ENCODE results near the gene XRCC4. TPM values are rescaled to one million over a fixed set of nuclear protein-coding genes. Genes with fewer than 3 reads are reported as not detected.
"Not testable (repeated sequence)": the region's sequence is repeated elsewhere in the genome, so short reads cannot be mapped to it uniquely, and the experiment has no call there.

The XRCC4 gene
- total RNA-seq, 1 donor, result 5.0 TPM

GRCh38 chr5:83341815-83342334 is 264.5 kb downstream of the XRCC4 start:
- H3K27me3 ChIP-seq (ENCODE audit: insufficient read depth, low read length), result no peaks in the 10 kb centered on the region
- peaks cover 7% of the 10 kb centered on the region for H3K9me3 ChIP-seq (ENCODE audit: low read depth, low read length)
- H3K4me3 ChIP-seq (ENCODE audit: low read length), result no peak overlapping the region
- peaks cover 15% of the 10 kb centered on the region for H3K4me1 ChIP-seq (ENCODE audit: insufficient read depth, low read length)

GRCh38 chr5:83342465-83342864 is 265.1 kb downstream of the XRCC4 start:
- peaks cover 12% of the 10 kb centered on the region for H3K9me3 ChIP-seq (ENCODE audit: low read depth, low read length)

GRCh38 chr5:83343299-83343698 is 266.0 kb downstream of the XRCC4 start:
- Histone ChIP-seq H3K27me3 (ENCODE audit: insufficient read depth, low read length) (no peaks in the 10 kb centered on the region), H3K4me1 (ENCODE audit: insufficient read depth, low read length) (peaks cover 15% of the 10 kb centered on the region), H3K9me3 (ENCODE audit: low read depth, low read length) (peaks cover 21% of the 10 kb centered on the region), H3K4me3 (ENCODE audit: low read length) (no peak overlapping the region)

More at GRCh38 chr5:83342465-83342864, 265.1 kb downstream of the XRCC4 start:
- Histone ChIP-seq H3K4me3 (ENCODE audit: low read length) (no peak overlapping the region), H3K4me1 (ENCODE audit: insufficient read depth, low read length) (peaks cover 15% of the 10 kb centered on the region), H3K27me3 (ENCODE audit: insufficient read depth, low read length) (no peaks in the 10 kb centered on the region)

- no peak overlapping the region for H3K4me3 ChIP-seq (ENCODE audit: low read length)
- no peaks in the 10 kb centered on the region for H3K27me3 ChIP-seq (ENCODE audit: insufficient read depth, low read length)
Measured at GRCh38 chr5:83345423-83345822, 268.1 kb downstream of the XRCC4 start.

GRCh38 chr5:83348281-83348780 is 271.0 kb downstream of the XRCC4 start:
- H3K4me1 ChIP-seq (ENCODE audit: insufficient read depth, low read length), result no peaks in the 10 kb centered on the region
- no peak overlapping the region for H3K4me3 ChIP-seq (ENCODE audit: low read length)
- no peaks in the 10 kb centered on the region for H3K27me3 ChIP-seq (ENCODE audit: insufficient read depth, low read length)
- peaks cover 37% of the 10 kb centered on the region for H3K9me3 ChIP-seq (ENCODE audit: low read depth, low read length)

More at GRCh38 chr5:83345423-83345822, 268.1 kb downstream of the XRCC4 start:
- Histone ChIP-seq H3K4me1 (ENCODE audit: insufficient read depth, low read length) (peaks cover 6% of the 10 kb centered on the region), H3K9me3 (ENCODE audit: low read depth, low read length) (peaks cover 30% of the 10 kb centered on the region)

GRCh38 chr5:83353231-83353630 is 275.9 kb downstream of the XRCC4 start:
- Histone ChIP-seq H3K4me3 (ENCODE audit: low read length) (no peak overlapping the region), H3K4me1 (ENCODE audit: insufficient read depth, low read length) (no peaks in the 10 kb centered on the region), H3K9me3 (ENCODE audit: low read depth, low read length) (peaks cover 17% of the 10 kb centered on the region), H3K27me3 (ENCODE audit: insufficient read depth, low read length) (no peaks in the 10 kb centered on the region)

- no peaks in the 10 kb centered on the region for H3K4me1 ChIP-seq (ENCODE audit: insufficient read depth, low read length)
- H3K4me3 ChIP-seq (ENCODE audit: low read length), result no peak overlapping the region
- H3K9me3 ChIP-seq (ENCODE audit: low read depth, low read length), result peaks cover 16% of the 10 kb centered on the region
Measured at GRCh38 chr5:83353774-83354173, 276.4 kb downstream of the XRCC4 start.

GRCh38 chr5:83354958-83355357 is 277.6 kb downstream of the XRCC4 start:
- H3K27me3 ChIP-seq (ENCODE audit: insufficient read depth, low read length), result no peaks in the 10 kb centered on the region
- no peak overlapping the region for H3K4me3 ChIP-seq (ENCODE audit: low read length)
- peaks cover 11% of the 10 kb centered on the region for H3K9me3 ChIP-seq (ENCODE audit: low read depth, low read length)
- no peaks in the 10 kb centered on the region for H3K4me1 ChIP-seq (ENCODE audit: insufficient read depth, low read length)

More at GRCh38 chr5:83353774-83354173, 276.4 kb downstream of the XRCC4 start:
- H3K27me3 ChIP-seq (ENCODE audit: insufficient read depth, low read length), result no peaks in the 10 kb centered on the region

GRCh38 chr5:83355482-83356014 is 278.2 kb downstream of the XRCC4 start:
- peaks cover 11% of the 10 kb centered on the region for H3K9me3 ChIP-seq (ENCODE audit: low read depth, low read length)
- H3K27me3 ChIP-seq (ENCODE audit: insufficient read depth, low read length); H3K4me3 ChIP-seq (ENCODE audit: low read length); H3K4me1 ChIP-seq (ENCODE audit: insufficient read depth, low read length): not testable (repeated sequence)

- no peak overlapping the region for H3K4me3 ChIP-seq (ENCODE audit: low read length)
Measured at GRCh38 chr5:83357621-83358231, 280.4 kb downstream of the XRCC4 start.

GRCh38 chr5:83360573-83360972 is 283.2 kb downstream of the XRCC4 start:
- Histone ChIP-seq H3K4me1 (ENCODE audit: insufficient read depth, low read length) (peaks cover 24% of the 10 kb centered on the region), H3K4me3 (ENCODE audit: low read length) (no peak overlapping the region), H3K27me3 (ENCODE audit: insufficient read depth, low read length) (no peaks in the 10 kb centered on the region), H3K9me3 (ENCODE audit: low read depth, low read length) (peaks cover 6% of the 10 kb centered on the region)

More at GRCh38 chr5:83357621-83358231, 280.4 kb downstream of the XRCC4 start:
- H3K4me1 ChIP-seq (ENCODE audit: insufficient read depth, low read length), result peaks cover under 1% of the 10 kb centered on the region
- no peaks in the 10 kb centered on the region for H3K27me3 ChIP-seq (ENCODE audit: insufficient read depth, low read length)
- peaks cover 6% of the 10 kb centered on the region for H3K9me3 ChIP-seq (ENCODE audit: low read depth, low read length)

GRCh38 chr5:83362526-83362925 is 285.2 kb downstream of the XRCC4 start:
- H3K4me3 ChIP-seq (ENCODE audit: low read length), result no peak overlapping the region
- no peaks in the 10 kb centered on the region for H3K27me3 ChIP-seq (ENCODE audit: insufficient read depth, low read length)
- H3K4me1 ChIP-seq (ENCODE audit: insufficient read depth, low read length), result peaks cover 33% of the 10 kb centered on the region
- peaks cover 6% of the 10 kb centered on the region for H3K9me3 ChIP-seq (ENCODE audit: low read depth, low read length)

- Histone ChIP-seq H3K9me3 (ENCODE audit: low read depth, low read length) (peaks cover 6% of the 10 kb centered on the region), H3K4me3 (ENCODE audit: low read length) (no peak overlapping the region), H3K4me1 (ENCODE audit: insufficient read depth, low read length) (peaks cover 41% of the 10 kb centered on the region), H3K27me3 (ENCODE audit: insufficient read depth, low read length) (no peaks in the 10 kb centered on the region)
Measured at GRCh38 chr5:83363111-83363885, 286.0 kb downstream of the XRCC4 start.

GRCh38 chr5:83363886-83364275 is 286.5 kb downstream of the XRCC4 start:
- no peaks in the 10 kb centered on the region for H3K27me3 ChIP-seq (ENCODE audit: insufficient read depth, low read length)
- no peak overlapping the region for H3K4me3 ChIP-seq (ENCODE audit: low read length)
- peaks cover 42% of the 10 kb centered on the region for H3K4me1 ChIP-seq (ENCODE audit: insufficient read depth, low read length)
- H3K9me3 ChIP-seq (ENCODE audit: low read depth, low read length), result peaks cover 6% of the 10 kb centered on the region

Data from mononuclear cell (primary cell).